OCI-LY7 (cell line): ENCODE data around the gene LTA4H.

ENCODE experiments used
- CTCF ChIP-seq: fragments of 200-600 bp; sonication (generic); conservative IDR thresholded peaks from 2 replicates; pipeline ENCODE4 v1.5.1; 2014; ENCODE audit warnings: mild to moderate bottlenecking, antibody characterized with exemption, low read length, moderate library complexity, mixed read lengths
- EZH2phosphoT487 ChIP-seq: fragments of 200-600 bp; sonication (generic); IDR thresholded peaks from 2 replicates; pipeline ENCODE4 v1.6.1; 2018; ENCODE audit warnings: low read depth, borderline replicate concordance, mild to moderate bottlenecking, mixed run types, antibody characterized with exemption, low read length, moderate library complexity, mixed read lengths

GRCh38 chr12:95972832-95973456, 62.4 kb downstream of the LTA4H start:
- TF ChIP-seq CTCF (no peak), EZH2phosphoT487 (no peak)
